Measurements from ENCODE around the gene RCAN3. TPM values are rescaled to one million over a fixed set of nuclear protein-coding genes. Genes with fewer than 3 reads are reported as not detected.

Gene RCAN3
- total RNA-seq, 6 experiments from 2014 or later: 11.9 to 14.5 (median 12.9) TPM

- peaks cover 27% of the 10 kb centered on the region for H3K4me1 Mint-ChIP-seq (ENCODE audit: low read depth)
- H3K9me3 Mint-ChIP-seq: no peaks in the 10 kb centered on the region
- TF ChIP-seq, protein P1, sequence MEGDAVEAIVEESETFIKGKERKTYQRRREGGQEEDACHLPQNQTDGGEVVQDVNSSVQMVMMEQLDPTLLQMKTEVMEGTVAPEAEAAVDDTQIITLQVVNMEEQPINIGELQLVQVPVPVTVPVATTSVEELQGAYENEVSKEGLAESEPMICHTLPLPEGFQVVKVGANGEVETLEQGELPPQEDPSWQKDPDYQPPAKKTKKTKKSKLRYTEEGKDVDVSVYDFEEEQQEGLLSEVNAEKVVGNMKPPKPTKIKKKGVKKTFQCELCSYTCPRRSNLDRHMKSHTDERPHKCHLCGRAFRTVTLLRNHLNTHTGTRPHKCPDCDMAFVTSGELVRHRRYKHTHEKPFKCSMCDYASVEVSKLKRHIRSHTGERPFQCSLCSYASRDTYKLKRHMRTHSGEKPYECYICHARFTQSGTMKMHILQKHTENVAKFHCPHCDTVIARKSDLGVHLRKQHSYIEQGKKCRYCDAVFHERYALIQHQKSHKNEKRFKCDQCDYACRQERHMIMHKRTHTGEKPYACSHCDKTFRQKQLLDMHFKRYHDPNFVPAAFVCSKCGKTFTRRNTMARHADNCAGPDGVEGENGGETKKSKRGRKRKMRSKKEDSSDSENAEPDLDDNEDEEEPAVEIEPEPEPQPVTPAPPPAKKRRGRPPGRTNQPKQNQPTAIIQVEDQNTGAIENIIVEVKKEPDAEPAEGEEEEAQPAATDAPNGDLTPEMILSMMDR (IDR thresholded peaks at IDR 0.05): no peak
- no peaks in the 10 kb centered on the region; the same call in 1 of the 2 replicates for H3K27me3 Mint-ChIP-seq (ENCODE audit: insufficient read depth)
- H3K36me3 Mint-ChIP-seq (ENCODE audit: low read depth): peaks cover 15% of the 10 kb centered on the region
- no peak overlapping the region for H3K4me3 Mint-ChIP-seq
- no peak for DNase-seq
- H3K27ac Mint-ChIP-seq: no peak overlapping the region
These were observed 3.2 kb downstream of the RCAN3 start for GRCh38 chr1:24505816-24506215.

- H3K9me3 Mint-ChIP-seq: no peaks in the 10 kb centered on the region
- H3K36me3 Mint-ChIP-seq (ENCODE audit: low read depth): peaks cover 19% of the 10 kb centered on the region
- TF ChIP-seq, protein P1 (IDR thresholded peaks at IDR 0.05): no peak
- H3K4me1 Mint-ChIP-seq (ENCODE audit: low read depth): peaks cover 17% of the 10 kb centered on the region
- no peak overlapping the region for H3K27ac Mint-ChIP-seq
- DNase-seq: no peak
- H3K27me3 Mint-ChIP-seq (ENCODE audit: insufficient read depth): no peaks in the 10 kb centered on the region; the same call in 1 of the 2 replicates
- no peak overlapping the region for H3K4me3 Mint-ChIP-seq
These were observed 4.2 kb downstream of the RCAN3 start for GRCh38 chr1:24506691-24507381.

GRCh38 chr1:24507405-24507804, 4.8 kb downstream of the RCAN3 start:
- no peak for DNase-seq
- Mint-ChIP-seq H3K36me3 (ENCODE audit: low read depth) (peaks cover 19% of the 10 kb centered on the region), H3K27ac (no peak overlapping the region), H3K9me3 (no peaks in the 10 kb centered on the region), H3K4me3 (no peak overlapping the region), H3K4me1 (ENCODE audit: low read depth) (peaks cover 14% of the 10 kb centered on the region), H3K27me3 (ENCODE audit: insufficient read depth) (no peaks in the 10 kb centered on the region; the same call in 1 of the 2 replicates)
- TF ChIP-seq, protein P1 (IDR thresholded peaks at IDR 0.05): no peak

- Mint-ChIP-seq H3K27me3 (ENCODE audit: insufficient read depth) (no peaks in the 10 kb centered on the region; the same call in 1 of the 2 replicates), H3K9me3 (no peaks in the 10 kb centered on the region), H3K4me1 (ENCODE audit: low read depth) (peaks cover 7% of the 10 kb centered on the region), H3K27ac (no peak overlapping the region), H3K4me3 (no peak overlapping the region), H3K36me3 (ENCODE audit: low read depth) (peaks cover 19% of the 10 kb centered on the region)
- TF ChIP-seq, protein P1 (IDR thresholded peaks at IDR 0.05): no peak
- DNase-seq: no peak
These were observed 6.3 kb downstream of the RCAN3 start for GRCh38 chr1:24508911-24509310.

DNA sequence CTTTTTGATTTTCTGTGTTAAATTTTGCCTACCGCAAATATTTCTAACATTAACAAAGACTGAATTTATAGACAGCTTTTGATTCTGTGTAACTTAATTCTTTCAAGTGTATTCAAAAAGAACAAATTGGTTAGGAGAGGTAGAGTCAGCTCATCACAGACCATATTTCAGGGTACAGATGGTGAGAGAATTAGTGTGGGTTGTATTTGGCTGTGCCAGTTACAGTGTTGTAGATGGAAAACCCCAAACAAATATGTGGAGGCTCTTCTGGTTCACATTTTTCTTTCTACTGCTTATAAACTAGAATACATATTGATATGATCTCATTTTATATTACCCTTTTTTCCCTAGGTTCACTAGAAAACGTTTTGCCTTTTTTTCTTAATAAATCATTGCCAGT, 11.1 kb downstream of the RCAN3 start:
- no peaks in the 10 kb centered on the region for H3K9me3 Mint-ChIP-seq
- TF ChIP-seq, protein P1 (IDR thresholded peaks at IDR 0.05): no peak
- DNase-seq: no peak
- H3K4me3 Mint-ChIP-seq: no peak overlapping the region
- H3K4me1 Mint-ChIP-seq (ENCODE audit: low read depth): peaks cover 17% of the 10 kb centered on the region
- no peak overlapping the region for H3K27ac Mint-ChIP-seq
- H3K36me3 Mint-ChIP-seq (ENCODE audit: low read depth): peaks cover 19% of the 10 kb centered on the region
- no peaks in the 10 kb centered on the region; the same call in 1 of the 2 replicates for H3K27me3 Mint-ChIP-seq (ENCODE audit: insufficient read depth)

All from HFFc6 (cell line).